NCI-H2029 (cell line): ENCODE data around the gene PHLDB2.

Source experiments
- DNase-seq: peaks from one replicate; lab custom pipeline; 2025; lab: John Stamatoyannopoulos, UW

The PHLDB2 gene

GRCh38 chr3:111851511-111851954, 7.5 kb upstream of the PHLDB2 start:
- DNase-seq = no peak

- DNase-seq = no peak
Observed at GRCh38 chr3:111852540-111852939, 6.5 kb upstream of the PHLDB2 start.

GRCh38 chr3:111853068-111853467, 6.0 kb upstream of the PHLDB2 start:
- no peak for DNase-seq

GRCh38 chr3:111854990-111855389, 4.1 kb upstream of the PHLDB2 start:
- DNase-seq = no peak

- DNase-seq = no peak
Observed at GRCh38 chr3:111856501-111856900, 2.6 kb upstream of the PHLDB2 start.

- DNase-seq = no peak
Observed at GRCh38 chr3:111857474-111857873, 1.6 kb upstream of the PHLDB2 start.

GRCh38 chr3:111858642-111859041, 423 bp upstream of the PHLDB2 start:
- no peak for DNase-seq

GRCh38 chr3:111859974-111860859, 1.2 kb downstream of the PHLDB2 start:
- DNase-seq = peak; percentile 58

- DNase-seq = no peak
Observed at GRCh38 chr3:111861391-111861790, 2.3 kb downstream of the PHLDB2 start.

- DNase-seq = no peak
Observed at GRCh38 chr3:111862415-111862814, 3.4 kb downstream of the PHLDB2 start.

- DNase-seq = no peak
Observed at GRCh38 chr3:111862974-111863373, 3.9 kb downstream of the PHLDB2 start.

- no peak for DNase-seq
Observed at GRCh38 chr3:111863942-111864694, 5.1 kb downstream of the PHLDB2 start.

- DNase-seq = no peak
Observed at GRCh38 chr3:111864821-111865656, 6.0 kb downstream of the PHLDB2 start.

- no peak for DNase-seq
Observed at GRCh38 chr3:111867889-111868426, 8.9 kb downstream of the PHLDB2 start.

- no peak for DNase-seq
Observed at GRCh38 chr3:111870620-111871019, 11.6 kb downstream of the PHLDB2 start.

- no peak for DNase-seq
Observed at GRCh38 chr3:111871809-111872623, 13.0 kb downstream of the PHLDB2 start.

- no peak for DNase-seq
Observed at GRCh38 chr3:111872979-111873378, 13.9 kb downstream of the PHLDB2 start.

GRCh38 chr3:111874177-111874820, 15.2 kb downstream of the PHLDB2 start:
- DNase-seq = no peak

- no peak for DNase-seq
Observed at GRCh38 chr3:111881480-111881879, 22.4 kb downstream of the PHLDB2 start.

GRCh38 chr3:111882194-111882593, 23.1 kb downstream of the PHLDB2 start:
- DNase-seq = no peak

- no peak for DNase-seq
Observed at GRCh38 chr3:111882799-111883198, 23.7 kb downstream of the PHLDB2 start.
